NT2/D1 (cell line): ENCODE measurements around the gene ANGPT4.
"Not testable (repeated sequence)": the region's sequence is repeated elsewhere in the genome, so short reads cannot be mapped to it uniquely, and the experiment has no call there.

ENCODE experiments used
- DNase-seq: peaks from one replicate; pipeline ENCODE4 v3.0.0-alpha.2; 2011; ENCODE audit warnings: low read depth, low spot score
- H3K27me3 ChIP-seq: 2 replicates; pipeline ENCODE4 v1.6.0; 2011; ENCODE audit warnings: mild to moderate bottlenecking; ENCODE audit not compliant: insufficient read length, insufficient read depth
- H3K36me3 ChIP-seq: 2 replicates; pipeline ENCODE4 v1.6.1; 2011; ENCODE audit warnings: mild to moderate bottlenecking, low read length, mixed read lengths; ENCODE audit not compliant: insufficient read depth, insufficient read length
- H3K4me1 ChIP-seq: 2 replicates; pipeline ENCODE4 v1.5.1; 2011; ENCODE audit not compliant: insufficient read depth, insufficient read length
- H3K4me3 ChIP-seq: 2 replicates; pipeline ENCODE4 v1.5.1; 2011; ENCODE audit warnings: low read depth; ENCODE audit not compliant: insufficient read length
- H3K9ac ChIP-seq: 2 replicates; pipeline ENCODE4 v1.6.0; 2011; ENCODE audit warnings: low read depth; ENCODE audit not compliant: insufficient read length
- H3K9me3 ChIP-seq: 2 replicates; pipeline ENCODE4 v1.5.1; 2011; ENCODE audit warnings: mild to moderate bottlenecking, low read length; ENCODE audit not compliant: insufficient read depth
- SUZ12 ChIP-seq: IDR thresholded peaks from 2 replicates; pipeline ENCODE4 v1.6.1; 2011; ENCODE audit not compliant: insufficient read length, insufficient read depth; ENCODE audit errors: extremely low read depth
- YY1 ChIP-seq: IDR thresholded peaks from 2 replicates; pipeline ENCODE4 v1.6.1; 2011; ENCODE audit not compliant: insufficient read length, insufficient read depth
- ZNF274 ChIP-seq: IDR thresholded peaks from 2 replicates; pipeline ENCODE4 v1.6.1; 2011; ENCODE audit warnings: mild to moderate bottlenecking, low read depth, low read length

ANGPT4 gene

DNA sequence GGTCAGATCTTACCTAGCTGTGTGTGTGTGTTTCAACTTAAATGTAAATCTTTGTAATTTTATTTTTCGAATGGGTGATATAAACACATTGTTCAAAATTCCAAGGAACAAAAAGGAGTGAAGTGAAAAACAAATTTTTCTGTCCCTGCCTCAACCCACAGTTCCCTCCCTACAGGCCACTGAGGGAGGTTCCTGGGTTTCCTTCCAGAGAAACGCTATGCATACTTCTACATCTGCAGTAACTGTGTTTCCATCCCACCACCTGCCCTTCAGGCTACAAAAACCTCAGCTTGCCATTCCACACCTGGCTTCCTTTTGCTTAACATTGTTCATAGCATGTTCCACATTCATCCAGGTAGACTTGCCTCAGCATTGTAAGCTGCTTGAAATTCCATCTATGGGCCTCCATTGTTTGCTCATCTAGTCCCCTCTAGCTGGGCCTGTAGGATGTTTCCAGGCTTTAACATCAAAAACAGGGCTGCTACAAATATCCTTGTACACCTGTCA is 12.0 kb downstream of the ANGPT4 start:
- no peaks in the 10 kb centered on the region; the same call in 1 of the 2 replicates for H3K9me3 ChIP-seq
- no peaks in the 10 kb centered on the region for H3K27me3 ChIP-seq
- H3K4me1 ChIP-seq = no peaks in the 10 kb centered on the region
- no peak for DNase-seq
- H3K9ac ChIP-seq = no peak overlapping the region
- TF ChIP-seq SUZ12 (no peak), YY1 (no peak), ZNF274 (no peak)
- no peak overlapping the region for H3K4me3 ChIP-seq
- H3K36me3 ChIP-seq = no peaks in the 10 kb centered on the region

GRCh38 chr20:897436-897835 is 18.7 kb downstream of the ANGPT4 start:
- H3K27me3 ChIP-seq, H3K9ac ChIP-seq, H3K4me1 ChIP-seq, H3K9me3 ChIP-seq, DNase-seq, H3K4me3 ChIP-seq, H3K36me3 ChIP-seq: not testable (repeated sequence)

GRCh38 chr20:896501-897025 is 19.6 kb downstream of the ANGPT4 start:
- Histone ChIP-seq H3K4me3 (no peak overlapping the region), H3K9ac (no peak overlapping the region), H3K27me3 (no peaks in the 10 kb centered on the region), H3K36me3 (no peaks in the 10 kb centered on the region), H3K4me1 (no peaks in the 10 kb centered on the region), H3K9me3 (no peaks in the 10 kb centered on the region; the same call in 1 of the 2 replicates)
- no peak for TF ChIP-seq YY1
- TF ChIP-seq ZNF274 = no peak
- no peak for TF ChIP-seq SUZ12
- DNase-seq = no peak

DNA sequence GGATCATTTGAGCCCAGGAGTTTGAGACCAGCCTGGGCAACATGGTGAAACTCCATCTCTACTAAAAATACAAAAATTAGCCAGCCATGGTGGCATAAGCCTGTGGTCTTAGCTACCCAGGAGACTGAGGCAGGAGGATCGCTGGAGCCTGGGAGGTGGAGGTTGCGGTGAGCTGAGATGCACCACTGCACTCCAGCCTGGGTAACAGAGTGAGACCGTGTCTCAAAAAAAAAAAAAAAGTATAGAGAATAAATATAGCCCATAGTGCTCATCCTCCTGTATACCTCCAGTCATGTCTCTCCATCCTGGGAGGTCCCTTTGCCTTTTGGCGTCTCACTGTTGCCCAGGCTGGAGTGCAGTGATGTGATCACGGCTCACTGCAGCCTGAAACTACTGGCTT is 23.8 kb downstream of the ANGPT4 start:
- H3K36me3 ChIP-seq, H3K27me3 ChIP-seq, H3K9ac ChIP-seq, H3K4me1 ChIP-seq, H3K4me3 ChIP-seq, H3K9me3 ChIP-seq, DNase-seq: not testable (repeated sequence)

GRCh38 chr20:891706-892080 is 24.4 kb downstream of the ANGPT4 start:
- no peak for DNase-seq
- Histone ChIP-seq H3K9me3 (no peaks in the 10 kb centered on the region; the same call in 1 of the 2 replicates), H3K27me3 (peaks cover 4% of the 10 kb centered on the region), H3K4me3 (no peak overlapping the region), H3K4me1 (no peaks in the 10 kb centered on the region), H3K36me3 (no peaks in the 10 kb centered on the region), H3K9ac (no peak overlapping the region)
- TF ChIP-seq YY1 (no peak), ZNF274 (no peak), SUZ12 (no peak)

GRCh38 chr20:891058-891705 is 25.0 kb downstream of the ANGPT4 start:
- TF ChIP-seq SUZ12 = no peak
- TF ChIP-seq ZNF274 = no peak
- TF ChIP-seq YY1 = no peak
- no peaks in the 10 kb centered on the region for H3K36me3 ChIP-seq
- no peak overlapping the region for H3K9ac ChIP-seq
- H3K9me3 ChIP-seq = no peaks in the 10 kb centered on the region; the same call in 1 of the 2 replicates
- no peak overlapping the region for H3K4me3 ChIP-seq
- H3K27me3 ChIP-seq = peaks cover 9% of the 10 kb centered on the region
- no peaks in the 10 kb centered on the region for H3K4me1 ChIP-seq
- no peak for DNase-seq

- Histone ChIP-seq H3K9me3 (no peaks in the 10 kb centered on the region), H3K4me3 (no peak overlapping the region), H3K9ac (no peak overlapping the region), H3K27me3 (peaks cover 14% of the 10 kb centered on the region), H3K36me3 (no peaks in the 10 kb centered on the region), H3K4me1 (no peaks in the 10 kb centered on the region)
- DNase-seq = no peak
- TF ChIP-seq ZNF274 (no peak), YY1 (no peak), SUZ12 (no peak)
Observed at GRCh38 chr20:890666-891057, 25.5 kb downstream of the ANGPT4 start.
